Measurements from ENCODE around the gene DPP4. TPM values are rescaled to one million over a fixed set of nuclear protein-coding genes. Genes with fewer than 3 reads are reported as not detected.
A peak's percentile ranks its signal among the peaks of the same experiment; 100 is the strongest.

The DPP4 gene
- 1.8 TPM for polyA plus RNA-seq (2013, experiment 1 of 4)
- 0.84 TPM for polyA plus RNA-seq (2013, experiment 2 of 4)
- polyA plus RNA-seq (2013, experiment 3 of 4) = 1.1 TPM
- 0.65 TPM for polyA plus RNA-seq (2013, experiment 4 of 4)

GRCh38 chr2:162073888-162074631 is at the start of gene DPP4:
Gene DPP4, minus strand, starts transcription at chr2:162074215. Its CDS starts 234 bp downstream, at chr2:162073981.
- H3K36me3 ChIP-seq (ENCODE audit: control insufficient read depth, insufficient read depth, low read length) = no peaks in the 10 kb centered on the region
- peaks cover 3% of the 10 kb centered on the region for H3K9me3 ChIP-seq (ENCODE audit: control insufficient read depth, low read length)
- H3K27ac ChIP-seq (ENCODE audit: insufficient read depth, low read depth, low read length, poor library complexity, severe bottlenecking) = no peak within 1 kb of the TSS
- peaks cover 39% of the 10 kb centered on the region for H3K27me3 ChIP-seq (ENCODE audit: control insufficient read depth, insufficient read depth, low read length, poor library complexity, severe bottlenecking)
- 0 to 1% methylated on average over 71 of the region's 71 CpGs for WGBS, 2 experiments
- H3K4me1 ChIP-seq (ENCODE audit: control insufficient read depth, insufficient read depth, low read length) = peaks cover 17% of the 10 kb centered on the region
- H3K4me3 ChIP-seq (ENCODE audit: insufficient read depth, low read depth, low read length) = peak within 1 kb of the TSS; percentile 53

GRCh38 chr2:162118166-162119031 is 44.4 kb upstream of the DPP4 start:
- Histone ChIP-seq H3K36me3 (ENCODE audit: control insufficient read depth, insufficient read depth, low read length) (no peaks in the 10 kb centered on the region), H3K27ac (ENCODE audit: insufficient read depth, low read depth, low read length, poor library complexity, severe bottlenecking) (no peak overlapping the region), H3K4me1 (ENCODE audit: control insufficient read depth, insufficient read depth, low read length) (no peaks in the 10 kb centered on the region), H3K4me3 (ENCODE audit: insufficient read depth, low read depth, low read length) (no peak overlapping the region), H3K9me3 (ENCODE audit: control insufficient read depth, low read length) (no peaks in the 10 kb centered on the region), H3K27me3 (ENCODE audit: control insufficient read depth, insufficient read depth, low read length, poor library complexity, severe bottlenecking) (no peaks in the 10 kb centered on the region)
- 90 to 93% methylated on average over 7 of the region's 7 CpGs for WGBS, 2 experiments

GRCh38 chr2:162116352-162116751 is 42.3 kb upstream of the DPP4 start:
- no peaks in the 10 kb centered on the region for H3K9me3 ChIP-seq (ENCODE audit: control insufficient read depth, low read length)

GRCh38 chr2:162115076-162115475 is 41.1 kb upstream of the DPP4 start:
- H3K4me1 ChIP-seq (ENCODE audit: control insufficient read depth, insufficient read depth, low read length) = no peaks in the 10 kb centered on the region
- no peak overlapping the region for H3K27ac ChIP-seq (ENCODE audit: insufficient read depth, low read depth, low read length, poor library complexity, severe bottlenecking)
- 96 to 100% methylated on average over 2 of the region's 2 CpGs for WGBS, 2 experiments
- no peaks in the 10 kb centered on the region for H3K9me3 ChIP-seq (ENCODE audit: control insufficient read depth, low read length)
- no peaks in the 10 kb centered on the region for H3K36me3 ChIP-seq (ENCODE audit: control insufficient read depth, insufficient read depth, low read length)
- no peak overlapping the region for H3K4me3 ChIP-seq (ENCODE audit: insufficient read depth, low read depth, low read length)
- H3K27me3 ChIP-seq (ENCODE audit: control insufficient read depth, insufficient read depth, low read length, poor library complexity, severe bottlenecking) = no peaks in the 10 kb centered on the region

More at GRCh38 chr2:162116352-162116751, 42.3 kb upstream of the DPP4 start:
- Histone ChIP-seq H3K4me3 (ENCODE audit: insufficient read depth, low read depth, low read length) (no peak overlapping the region), H3K36me3 (ENCODE audit: control insufficient read depth, insufficient read depth, low read length) (no peaks in the 10 kb centered on the region), H3K27ac (ENCODE audit: insufficient read depth, low read depth, low read length, poor library complexity, severe bottlenecking) (no peak overlapping the region), H3K27me3 (ENCODE audit: control insufficient read depth, insufficient read depth, low read length, poor library complexity, severe bottlenecking) (no peaks in the 10 kb centered on the region), H3K4me1 (ENCODE audit: control insufficient read depth, insufficient read depth, low read length) (no peaks in the 10 kb centered on the region)

GRCh38 chr2:162114271-162114670 is 40.3 kb upstream of the DPP4 start:
- Histone ChIP-seq H3K4me3 (ENCODE audit: insufficient read depth, low read depth, low read length) (no peak overlapping the region), H3K27me3 (ENCODE audit: control insufficient read depth, insufficient read depth, low read length, poor library complexity, severe bottlenecking) (no peaks in the 10 kb centered on the region), H3K36me3 (ENCODE audit: control insufficient read depth, insufficient read depth, low read length) (no peaks in the 10 kb centered on the region), H3K27ac (ENCODE audit: insufficient read depth, low read depth, low read length, poor library complexity, severe bottlenecking) (no peak overlapping the region), H3K9me3 (ENCODE audit: control insufficient read depth, low read length) (no peaks in the 10 kb centered on the region), H3K4me1 (ENCODE audit: control insufficient read depth, insufficient read depth, low read length) (no peaks in the 10 kb centered on the region)
- 100% methylated on average over 1 of the region's 1 CpG for WGBS, 2 experiments

- 77% methylated on average over 1 of the region's 1 CpG; no CpG with 5 or more reads in 1 of the 2 experiments for WGBS, 2 experiments
- no peak overlapping the region for H3K4me3 ChIP-seq (ENCODE audit: insufficient read depth, low read depth, low read length)
- H3K9me3 ChIP-seq (ENCODE audit: control insufficient read depth, low read length) = no peaks in the 10 kb centered on the region
- H3K27me3 ChIP-seq (ENCODE audit: control insufficient read depth, insufficient read depth, low read length, poor library complexity, severe bottlenecking) = no peaks in the 10 kb centered on the region
- no peaks in the 10 kb centered on the region for H3K36me3 ChIP-seq (ENCODE audit: control insufficient read depth, insufficient read depth, low read length)
- no peaks in the 10 kb centered on the region for H3K4me1 ChIP-seq (ENCODE audit: control insufficient read depth, insufficient read depth, low read length)
- H3K27ac ChIP-seq (ENCODE audit: insufficient read depth, low read depth, low read length, poor library complexity, severe bottlenecking) = no peak overlapping the region
Measured at GRCh38 chr2:162113776-162114168, 39.8 kb upstream of the DPP4 start.

GRCh38 chr2:162113088-162113775 is 39.2 kb upstream of the DPP4 start:
- Histone ChIP-seq H3K27me3 (ENCODE audit: control insufficient read depth, insufficient read depth, low read length, poor library complexity, severe bottlenecking) (no peaks in the 10 kb centered on the region), H3K9me3 (ENCODE audit: control insufficient read depth, low read length) (no peaks in the 10 kb centered on the region), H3K4me1 (ENCODE audit: control insufficient read depth, insufficient read depth, low read length) (no peaks in the 10 kb centered on the region), H3K36me3 (ENCODE audit: control insufficient read depth, insufficient read depth, low read length) (no peaks in the 10 kb centered on the region), H3K27ac (ENCODE audit: insufficient read depth, low read depth, low read length, poor library complexity, severe bottlenecking) (no peak overlapping the region), H3K4me3 (ENCODE audit: insufficient read depth, low read depth, low read length) (no peak overlapping the region)
- 56 to 68% methylated on average over 3 of the region's 3 CpGs for WGBS, 2 experiments

- Histone ChIP-seq H3K4me1 (ENCODE audit: control insufficient read depth, insufficient read depth, low read length) (no peaks in the 10 kb centered on the region), H3K36me3 (ENCODE audit: control insufficient read depth, insufficient read depth, low read length) (no peaks in the 10 kb centered on the region), H3K4me3 (ENCODE audit: insufficient read depth, low read depth, low read length) (no peak overlapping the region), H3K27ac (ENCODE audit: insufficient read depth, low read depth, low read length, poor library complexity, severe bottlenecking) (no peak overlapping the region), H3K9me3 (ENCODE audit: control insufficient read depth, low read length) (no peaks in the 10 kb centered on the region), H3K27me3 (ENCODE audit: control insufficient read depth, insufficient read depth, low read length, poor library complexity, severe bottlenecking) (no peaks in the 10 kb centered on the region)
- 90 to 96% methylated on average over 4 of the region's 5 CpGs for WGBS, 2 experiments
Measured at GRCh38 chr2:162111958-162112850, 38.2 kb upstream of the DPP4 start.

GRCh38 chr2:162107361-162107901 is 33.4 kb upstream of the DPP4 start:
- no peak overlapping the region for H3K27ac ChIP-seq (ENCODE audit: insufficient read depth, low read depth, low read length, poor library complexity, severe bottlenecking)
- H3K36me3 ChIP-seq (ENCODE audit: control insufficient read depth, insufficient read depth, low read length) = no peaks in the 10 kb centered on the region
- no peaks in the 10 kb centered on the region for H3K27me3 ChIP-seq (ENCODE audit: control insufficient read depth, insufficient read depth, low read length, poor library complexity, severe bottlenecking)
- H3K9me3 ChIP-seq (ENCODE audit: control insufficient read depth, low read length) = no peaks in the 10 kb centered on the region
- H3K4me1 ChIP-seq (ENCODE audit: control insufficient read depth, insufficient read depth, low read length) = no peaks in the 10 kb centered on the region
- WGBS, 2 experiments = 88 to 100% methylated on average over 4 of the region's 4 CpGs
- no peak overlapping the region for H3K4me3 ChIP-seq (ENCODE audit: insufficient read depth, low read depth, low read length)

Data from ectodermal cell (in vitro differentiated cells).